CD4-positive, alpha-beta T cell treated with Interleukin-6 for 4 hours (primary cell): ENCODE measurements around the gene PSMF1.

Experiments
- DNase-seq: peaks from one replicate; pipeline ENCODE4 v3.0.0-alpha.2; 2020; ENCODE audit warnings: mixed read lengths

Gene PSMF1

GRCh38 chr20:1118336-1119127 is at the start of gene PSMF1:
TSS of gene PSMF1 (plus strand) at chr20:1118602. CDS start at chr20:1118774, 172 bp downstream.
- peak; percentile 96 for DNase-seq

- DNase-seq: no peak
Measured at GRCh38 chr20:1072258-1072657, 46.1 kb upstream of the PSMF1 start.

GRCh38 chr20:1075616-1076015 is 42.8 kb upstream of the PSMF1 start:
- DNase-seq: no peak

- DNase-seq: no peak
Measured at GRCh38 chr20:1081891-1082290, 36.5 kb upstream of the PSMF1 start.

GRCh38 chr20:1083431-1084080 is 34.8 kb upstream of the PSMF1 start:
- no peak for DNase-seq

GRCh38 chr20:1085492-1086276 is 32.7 kb upstream of the PSMF1 start:
- DNase-seq: no peak

- no peak for DNase-seq
Measured at GRCh38 chr20:1086277-1087213, 31.9 kb upstream of the PSMF1 start.

GRCh38 chr20:1087311-1087905 is 31.0 kb upstream of the PSMF1 start:
- no peak for DNase-seq

- DNase-seq: no peak
Measured at GRCh38 chr20:1094751-1095150, 23.7 kb upstream of the PSMF1 start.

- no peak for DNase-seq
Measured at GRCh38 chr20:1101533-1101932, 16.9 kb upstream of the PSMF1 start.

GRCh38 chr20:1102016-1102415 is 16.4 kb upstream of the PSMF1 start:
- no peak for DNase-seq

GRCh38 chr20:1103751-1104150 is 14.7 kb upstream of the PSMF1 start:
- no peak for DNase-seq

GRCh38 chr20:1105599-1106194 is 12.7 kb upstream of the PSMF1 start:
- DNase-seq: no peak

- no peak for DNase-seq
Measured at GRCh38 chr20:1107176-1107575, 11.2 kb upstream of the PSMF1 start.

GRCh38 chr20:1108437-1108920 is 9.9 kb upstream of the PSMF1 start:
- DNase-seq: peak; percentile 65

- DNase-seq: no peak
Measured at GRCh38 chr20:1112908-1113307, 5.5 kb upstream of the PSMF1 start.

GRCh38 chr20:1118004-1118335 is 432 bp upstream of the PSMF1 start:
- DNase-seq: no peak

GRCh38 chr20:1119128-1119505 is 715 bp downstream of the PSMF1 start:
- DNase-seq: peak; percentile 7

GRCh38 chr20:1119524-1119923 is 1.1 kb downstream of the PSMF1 start:
- DNase-seq: no peak

- DNase-seq: no peak
Measured at GRCh38 chr20:1121429-1121828, 3.0 kb downstream of the PSMF1 start.
